ENCODE measurements around the gene TBC1D2B.

Gene TBC1D2B

GRCh38 chr15:78061963-78062427, 15.5 kb downstream of the TBC1D2B start (continued):
- TF ChIP-seq ZNF148 (tag by site-specific recombination; IDR thresholded peaks at IDR 0.05; ENCODE audit: borderline replicate concordance) (no peak), ZBTB44 (tag by site-specific recombination; IDR thresholded peaks at IDR 0.05) (no peak), ZSCAN16 (tag by site-specific recombination; IDR thresholded peaks at IDR 0.05) (no peak), TCF7L2 (IDR thresholded peaks at IDR 0.05; ENCODE audit: borderline replicate concordance, low read depth, low read length) (0 out of 2 replicates have a peak, but pooled peaks have one; percentile 19), ZNF214 (tag by site-specific recombination; IDR thresholded peaks at IDR 0.05; ENCODE audit: borderline replicate concordance) (no peak), ZBTB7A (tag by site-specific recombination; IDR thresholded peaks at IDR 0.05; ENCODE audit: low read depth) (no peak)

- no peaks in the 10 kb centered on the region; a peak in 1 of 3 replicates for H3K36me3 ChIP-seq (ENCODE audit: control insufficient read depth in 2 of 2, insufficient read depth in 1 of 2, low read length in 2 of 2)
- ChIA-PET POLR2A (no interaction called here), CTCF (interaction anchor here (1.2 to 1.5 kb wide), 2 partner anchors 53 to 150 kb away, joined by 3 read pairs; no protein-coding TSS in a partner anchor)
- H3K9me3 ChIP-seq (ENCODE audit: control insufficient read depth, insufficient read depth, low read depth, low read length): no peaks in the 10 kb centered on the region
- TF ChIP-seq GFI1B (tag by site-specific recombination; IDR thresholded peaks at IDR 0.05) (no peak), ZNF341 (tag by site-specific recombination; IDR thresholded peaks at IDR 0.05; ENCODE audit: low read depth) (no peak), YY1 (tag by site-specific recombination; IDR thresholded peaks at IDR 0.05) (no peak), ZIC2 (tag by site-specific recombination; IDR thresholded peaks at IDR 0.05) (no peak), ATF2 (tag by site-specific recombination; IDR thresholded peaks at IDR 0.05; ENCODE audit: low read depth) (no peak), ZBTB8A (tag by site-specific recombination; IDR thresholded peaks at IDR 0.05) (peak; percentile 20; the same call in 1 of the 2 replicates), ZNF501 (tag by site-specific recombination; IDR thresholded peaks at IDR 0.05) (no peak)
- no peak overlapping the region for H3K27ac ChIP-seq (ENCODE audit: extremely low read depth, low read depth, low read length)
- H3K4me1 ChIP-seq (ENCODE audit: control insufficient read depth, insufficient read depth, low read length): peaks cover 24% of the 10 kb centered on the region
- H3K4me3 ChIP-seq (ENCODE audit: low read depth, low read length): no peak overlapping the region
These were observed 17.3 kb downstream of the TBC1D2B start for GRCh38 chr15:78060232-78060631.

- H3K4me1 ChIP-seq (ENCODE audit: control insufficient read depth, insufficient read depth, low read length): peaks cover 21% of the 10 kb centered on the region
- POLR2A ChIA-PET: interaction anchor here (0.8 kb wide), 1 partner anchor 9 kb away, joined by 3 read pairs; no protein-coding TSS in a partner anchor
- TF ChIP-seq KLF17 (tag by site-specific recombination; IDR thresholded peaks at IDR 0.05) (no peak), PRDM1 (tag by site-specific recombination; IDR thresholded peaks at IDR 0.05) (no peak), ZNF830 (tag by site-specific recombination; IDR thresholded peaks at IDR 0.05; ENCODE audit: low read depth) (no peak), SP3 (tag by site-specific recombination; IDR thresholded peaks at IDR 0.05) (no peak), ZBTB8A (tag by site-specific recombination; IDR thresholded peaks at IDR 0.05) (no peak), SCRT2 (tag by site-specific recombination; IDR thresholded peaks at IDR 0.05) (peak; percentile 70)
- no peak overlapping the region for H3K27ac ChIP-seq (ENCODE audit: extremely low read depth, low read depth, low read length)
- no peaks in the 10 kb centered on the region for H3K9me3 ChIP-seq (ENCODE audit: control insufficient read depth, insufficient read depth, low read depth, low read length)
- no peaks in the 10 kb centered on the region; a peak in 1 of 3 replicates for H3K36me3 ChIP-seq (ENCODE audit: control insufficient read depth in 2 of 2, insufficient read depth in 1 of 2, low read length in 2 of 2)
- H3K4me3 ChIP-seq (ENCODE audit: low read depth, low read length): no peak overlapping the region
- CTCF ChIA-PET: interaction anchor here (0.6 to 1.5 kb wide), 5 partner anchors 16 to 149 kb away, joined by 3 to 4 read pairs (median 3); no protein-coding TSS in a partner anchor
These were observed 18.2 kb downstream of the TBC1D2B start for GRCh38 chr15:78059110-78059839.

All from HEK293 (cell line).